Measurements from ENCODE around the gene PRAMEF15. TPM values are rescaled to one million over a fixed set of nuclear protein-coding genes. Genes with fewer than 3 reads are reported as not detected.
"Not testable (repeated sequence)": the region's sequence is repeated elsewhere in the genome, so short reads cannot be mapped to it uniquely, and the experiment has no call there.

Gene PRAMEF15
- not detected for total RNA-seq

DNA sequence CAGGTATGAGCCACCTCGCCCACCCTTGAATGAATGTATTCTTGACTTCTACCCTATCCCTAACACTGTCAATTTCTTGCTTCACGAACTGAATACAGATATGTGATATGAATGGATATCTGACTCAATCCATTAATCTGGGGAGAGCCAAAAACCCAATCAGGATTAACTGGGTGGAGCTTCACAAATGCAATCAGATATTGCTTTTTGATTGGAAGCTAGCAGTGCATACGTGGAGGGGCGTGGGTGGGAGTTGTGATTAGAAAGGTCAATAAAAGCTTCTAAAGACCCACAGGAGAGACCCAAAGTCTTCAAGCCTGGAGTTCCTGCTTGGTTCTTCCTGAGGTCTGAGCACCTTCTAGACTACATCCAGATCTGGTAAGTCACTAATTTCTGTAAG is at the start of gene PRAMEF15:
PRAMEF15 (plus strand) TSS at position 301 of the 400 bp plus-strand sequence. CDS start 2,827 bp downstream, outside the sequence.
- not testable (repeated sequence) for H3K27ac Mint-ChIP-seq; H3K36me3 Mint-ChIP-seq; ATAC-seq; H3K27me3 Mint-ChIP-seq; H3K9me3 Mint-ChIP-seq; H3K4me3 Mint-ChIP-seq; H3K4me1 Mint-ChIP-seq (ENCODE audit: low read depth in 2 of 2); DNase-seq (ENCODE audit: low spot score)

DNA sequence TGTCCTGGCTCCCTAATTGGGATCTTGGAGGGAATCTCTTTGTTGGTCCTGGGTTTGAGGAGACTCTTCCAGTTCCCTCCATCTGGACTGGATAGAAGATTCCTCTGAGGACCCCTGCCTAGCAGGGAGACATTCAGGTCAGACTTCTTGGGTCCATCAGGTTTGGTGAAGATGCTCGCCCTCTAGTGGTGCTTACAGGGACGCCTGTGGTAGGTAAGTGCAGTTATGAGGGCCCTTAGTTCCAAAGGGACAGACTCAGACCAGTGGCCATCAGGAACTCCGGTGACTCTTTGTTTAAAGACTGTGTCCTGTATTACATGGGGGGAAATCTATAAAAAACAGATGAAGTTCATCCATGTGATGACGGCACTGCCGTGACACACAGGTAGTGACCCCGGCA is 38.4 kb upstream of the PRAMEF15 start:
- not testable (repeated sequence) for H3K9me3 Mint-ChIP-seq; H3K27ac Mint-ChIP-seq; DNase-seq (ENCODE audit: low spot score); H3K4me1 Mint-ChIP-seq (ENCODE audit: low read depth in 2 of 2); H3K36me3 Mint-ChIP-seq; H3K4me3 Mint-ChIP-seq; H3K27me3 Mint-ChIP-seq
- peak; percentile 32 to 43 for ATAC-seq

DNA sequence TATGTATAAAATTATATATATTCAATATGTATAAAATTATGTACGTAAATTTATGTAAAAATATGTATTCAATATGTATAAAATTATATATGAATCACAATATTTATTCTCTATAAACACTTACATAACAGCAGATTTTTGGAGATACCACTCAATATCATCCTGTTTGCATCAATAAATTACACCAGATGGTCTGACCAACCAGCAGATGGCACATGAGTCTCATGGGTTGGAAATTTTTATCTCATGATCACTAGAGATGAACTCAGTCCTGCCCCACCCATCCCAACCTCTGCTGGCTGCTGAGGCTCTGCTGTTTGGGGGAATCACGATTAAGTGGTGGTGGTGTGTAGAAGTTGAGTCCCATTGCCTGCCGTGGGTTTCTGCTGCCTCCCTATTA is 35.8 kb upstream of the PRAMEF15 start:
- H3K4me3 Mint-ChIP-seq; DNase-seq (ENCODE audit: low spot score); H3K27me3 Mint-ChIP-seq; H3K9me3 Mint-ChIP-seq; ATAC-seq; H3K4me1 Mint-ChIP-seq (ENCODE audit: low read depth in 2 of 2); H3K36me3 Mint-ChIP-seq; H3K27ac Mint-ChIP-seq: not testable (repeated sequence)

DNA sequence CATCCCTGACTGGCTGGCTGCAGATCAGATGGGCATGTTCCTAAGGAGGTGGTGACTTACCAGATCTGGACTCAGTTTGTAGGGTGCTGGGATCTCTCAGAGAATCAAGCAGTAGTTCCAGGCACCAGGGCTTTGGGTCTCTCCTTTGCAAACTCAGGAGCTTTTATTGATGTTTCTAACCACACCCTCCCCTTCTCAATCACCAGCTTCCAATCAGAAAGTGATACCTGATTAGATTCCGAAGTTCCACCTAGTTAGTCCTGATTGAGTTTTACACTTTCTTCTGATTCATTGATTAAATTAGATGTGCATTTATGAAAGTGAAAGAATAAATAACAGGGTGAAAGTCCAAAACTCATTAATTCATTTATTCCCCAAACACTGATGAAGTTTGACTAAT is 30.3 kb upstream of the PRAMEF15 start, which contains the start of gene PRAMEF8:
PRAMEF8 (minus strand) TSS at position 101 of the 400 bp plus-strand sequence. CDS start 1,046 bp downstream, outside the sequence.
- H3K36me3 Mint-ChIP-seq; H3K27ac Mint-ChIP-seq; ATAC-seq; H3K27me3 Mint-ChIP-seq; H3K4me1 Mint-ChIP-seq (ENCODE audit: low read depth in 2 of 2); DNase-seq (ENCODE audit: low spot score); H3K9me3 Mint-ChIP-seq; H3K4me3 Mint-ChIP-seq: not testable (repeated sequence)

DNA sequence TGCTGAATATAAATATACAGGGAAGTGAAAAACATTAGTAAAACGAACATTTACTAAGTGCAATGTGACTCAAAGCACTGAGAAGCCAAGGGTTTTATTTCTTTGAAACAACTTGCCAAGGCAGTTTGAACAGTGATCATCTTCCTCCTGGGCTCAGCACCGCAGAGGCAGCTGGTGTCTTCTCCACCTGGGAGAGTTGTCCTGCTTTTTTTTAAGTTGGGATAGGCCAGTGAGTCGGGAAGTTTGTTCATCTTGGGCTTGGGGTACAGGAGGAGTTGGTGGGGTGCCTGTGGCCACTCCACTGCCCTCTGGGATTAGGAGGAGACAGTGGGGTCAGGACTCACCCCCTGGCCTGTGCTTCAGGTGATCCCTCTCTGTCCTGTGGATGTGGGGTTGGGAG is 26.4 kb upstream of the PRAMEF15 start:
- H3K36me3 Mint-ChIP-seq; H3K9me3 Mint-ChIP-seq; DNase-seq (ENCODE audit: low spot score); H3K4me3 Mint-ChIP-seq; H3K27ac Mint-ChIP-seq; H3K4me1 Mint-ChIP-seq (ENCODE audit: low read depth in 2 of 2); H3K27me3 Mint-ChIP-seq: not testable (repeated sequence)
- peak in 1 of 2 donors; percentile 60 for ATAC-seq

DNA sequence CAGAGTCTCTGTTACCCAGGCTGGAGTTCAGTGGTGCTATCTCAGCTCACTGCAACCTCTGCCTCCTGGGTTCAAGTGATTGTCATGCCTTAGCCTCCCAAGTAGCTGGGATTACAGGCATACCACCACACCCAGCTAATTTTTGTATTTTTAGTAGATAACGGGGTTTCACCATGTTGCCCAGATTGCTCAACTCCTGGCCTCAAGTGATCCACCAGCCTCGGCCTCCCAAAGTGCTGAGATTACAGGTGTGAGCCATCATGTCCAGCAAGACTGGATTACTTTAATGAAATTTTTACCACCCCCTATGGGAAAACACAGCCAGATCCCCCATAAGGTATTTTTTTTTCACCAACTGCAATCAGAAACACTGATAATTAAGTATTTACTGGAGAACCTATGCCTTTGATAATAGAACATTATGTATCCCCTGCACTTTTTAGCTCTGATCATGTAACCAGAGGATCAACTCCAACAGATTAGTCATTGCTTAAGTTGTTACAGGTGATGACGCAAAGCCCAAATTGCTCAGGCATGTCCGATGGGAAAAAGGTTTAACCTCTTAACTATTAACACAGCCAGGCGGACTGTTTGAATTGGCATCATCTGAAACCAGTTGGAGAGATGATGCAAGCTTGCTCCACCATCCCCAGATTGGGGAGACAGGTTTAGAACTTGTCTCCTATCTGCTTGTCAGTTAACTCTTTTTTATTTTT is 18.0 kb upstream of the PRAMEF15 start:
- ATAC-seq; H3K27ac Mint-ChIP-seq; H3K4me3 Mint-ChIP-seq; H3K9me3 Mint-ChIP-seq; H3K4me1 Mint-ChIP-seq (ENCODE audit: low read depth in 2 of 2); H3K27me3 Mint-ChIP-seq; DNase-seq (ENCODE audit: low spot score); H3K36me3 Mint-ChIP-seq: not testable (repeated sequence)

DNA sequence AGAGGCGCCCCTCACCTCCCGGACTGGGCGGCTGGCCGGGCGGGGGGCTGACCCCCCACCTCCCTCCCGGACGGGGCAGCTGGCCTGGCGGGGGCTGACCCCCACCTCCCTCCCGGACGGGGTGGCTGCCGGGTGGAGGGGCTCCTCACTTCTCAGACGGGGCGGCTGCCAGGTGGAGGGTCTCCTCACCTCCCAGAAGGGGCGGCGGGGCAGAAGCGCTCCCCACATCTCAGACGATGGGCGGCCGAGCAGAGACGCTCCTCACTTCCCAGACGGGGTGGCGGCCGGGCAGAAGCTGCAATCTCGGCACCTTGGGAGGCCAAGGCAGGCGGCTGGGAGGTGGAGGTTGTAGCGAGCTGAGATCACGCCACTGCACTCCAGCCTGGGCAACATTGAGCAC is 16.7 kb upstream of the PRAMEF15 start:
- not testable (repeated sequence) for H3K4me1 Mint-ChIP-seq (ENCODE audit: low read depth in 2 of 2); H3K27ac Mint-ChIP-seq; DNase-seq (ENCODE audit: low spot score); H3K36me3 Mint-ChIP-seq; H3K4me3 Mint-ChIP-seq; H3K27me3 Mint-ChIP-seq; H3K9me3 Mint-ChIP-seq; ATAC-seq

DNA sequence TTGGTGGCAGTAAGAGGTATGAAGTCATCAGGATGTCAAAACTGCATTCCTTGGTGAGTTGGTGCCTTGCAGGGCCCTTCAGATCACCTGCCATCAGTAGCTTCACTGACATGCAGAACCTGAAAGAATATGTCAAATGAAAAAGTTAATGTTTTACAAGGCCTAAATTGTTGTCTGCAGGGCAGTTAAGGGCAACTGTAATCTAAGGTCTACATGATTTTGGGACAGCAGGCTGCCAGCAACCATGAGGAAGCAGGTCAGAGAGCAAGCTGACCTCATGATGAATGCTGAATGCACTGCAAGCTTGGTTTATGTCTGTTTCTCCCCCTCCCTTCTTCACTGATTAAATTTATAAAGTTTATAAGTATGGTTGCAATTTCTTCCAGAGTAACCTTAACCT is 13.2 kb upstream of the PRAMEF15 start:
- not testable (repeated sequence) for H3K9me3 Mint-ChIP-seq; H3K36me3 Mint-ChIP-seq; H3K27me3 Mint-ChIP-seq; ATAC-seq; H3K27ac Mint-ChIP-seq; H3K4me1 Mint-ChIP-seq (ENCODE audit: low read depth in 2 of 2); H3K4me3 Mint-ChIP-seq; DNase-seq (ENCODE audit: low spot score)

DNA sequence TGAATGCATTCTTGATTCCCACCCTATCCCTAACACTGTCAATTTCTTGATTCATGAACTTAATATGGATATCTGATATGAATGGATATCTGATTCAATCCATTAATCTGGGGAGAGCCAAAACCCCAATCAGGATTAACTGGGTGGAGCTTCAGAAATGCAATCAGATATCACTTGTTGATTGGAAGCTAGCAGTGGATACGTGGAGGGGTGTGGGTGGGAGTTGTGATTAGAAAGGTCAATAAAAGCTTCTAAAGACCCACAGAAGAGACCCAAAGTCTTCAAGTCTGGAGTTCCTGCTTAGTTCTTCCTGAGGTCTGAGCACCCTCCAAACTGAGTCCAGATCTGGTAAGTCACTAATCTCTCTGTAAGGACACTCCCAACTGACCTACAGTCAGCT is 12.1 kb upstream of the PRAMEF15 start, which contains the start of gene PRAMEF33:
PRAMEF33 (plus strand) TSS at position 301 of the 400 bp plus-strand sequence. CDS start 2,416 bp downstream, outside the sequence.
- H3K27me3 Mint-ChIP-seq; ATAC-seq; H3K4me3 Mint-ChIP-seq; H3K4me1 Mint-ChIP-seq (ENCODE audit: low read depth in 2 of 2); H3K36me3 Mint-ChIP-seq; H3K9me3 Mint-ChIP-seq; DNase-seq (ENCODE audit: low spot score); H3K27ac Mint-ChIP-seq: not testable (repeated sequence)

DNA sequence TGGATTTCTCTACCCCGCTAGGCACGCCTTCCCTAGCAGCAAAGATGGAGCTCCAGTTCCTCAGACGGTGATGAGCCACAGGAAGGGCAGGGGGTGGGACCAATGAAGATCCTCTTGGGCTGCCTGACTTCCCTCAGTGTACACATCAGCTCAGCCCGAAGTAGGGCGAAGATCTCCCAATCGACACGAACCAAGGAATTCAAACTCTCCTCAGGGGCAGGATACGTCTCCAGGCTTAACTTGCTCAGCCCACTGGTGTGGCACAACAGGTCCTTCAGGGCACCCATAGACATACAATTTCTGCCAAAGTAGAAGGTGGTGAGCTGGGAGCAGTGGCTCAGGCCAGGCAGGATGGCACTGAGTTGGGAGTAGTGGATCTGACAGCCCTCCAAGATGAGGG is 27.1 kb downstream of the PRAMEF15 start:
- H3K27ac Mint-ChIP-seq; DNase-seq (ENCODE audit: low spot score); H3K4me1 Mint-ChIP-seq (ENCODE audit: low read depth in 2 of 2); ATAC-seq; H3K36me3 Mint-ChIP-seq; H3K27me3 Mint-ChIP-seq; H3K4me3 Mint-ChIP-seq; H3K9me3 Mint-ChIP-seq: not testable (repeated sequence)

DNA sequence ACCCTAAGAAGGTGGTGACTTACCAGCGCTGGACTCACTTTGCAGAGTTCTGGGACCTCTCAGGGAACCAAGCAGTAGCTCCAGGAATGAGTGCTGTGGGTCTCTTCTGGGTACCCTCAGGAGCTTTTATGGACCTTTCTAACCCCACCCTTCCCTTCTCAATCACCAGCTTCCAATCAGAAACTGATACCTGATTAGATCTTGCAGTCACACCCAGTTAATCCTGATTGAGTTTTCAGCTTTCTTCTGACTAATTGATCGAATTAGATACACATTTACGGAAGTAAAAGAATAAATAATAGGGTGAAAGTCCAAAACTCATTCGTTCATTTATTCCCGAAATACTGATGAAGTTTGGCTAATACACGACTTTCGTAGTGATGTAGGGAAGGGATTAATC is 31.7 kb downstream of the PRAMEF15 start, which contains the start of gene PRAMEF14:
PRAMEF14 (minus strand) TSS at position 101 of the 400 bp plus-strand sequence. CDS start 1,820 bp downstream, outside the sequence.
- H3K27me3 Mint-ChIP-seq; H3K4me3 Mint-ChIP-seq; DNase-seq (ENCODE audit: low spot score); H3K36me3 Mint-ChIP-seq; H3K4me1 Mint-ChIP-seq (ENCODE audit: low read depth in 2 of 2); H3K27ac Mint-ChIP-seq; ATAC-seq; H3K9me3 Mint-ChIP-seq: not testable (repeated sequence)

DNA sequence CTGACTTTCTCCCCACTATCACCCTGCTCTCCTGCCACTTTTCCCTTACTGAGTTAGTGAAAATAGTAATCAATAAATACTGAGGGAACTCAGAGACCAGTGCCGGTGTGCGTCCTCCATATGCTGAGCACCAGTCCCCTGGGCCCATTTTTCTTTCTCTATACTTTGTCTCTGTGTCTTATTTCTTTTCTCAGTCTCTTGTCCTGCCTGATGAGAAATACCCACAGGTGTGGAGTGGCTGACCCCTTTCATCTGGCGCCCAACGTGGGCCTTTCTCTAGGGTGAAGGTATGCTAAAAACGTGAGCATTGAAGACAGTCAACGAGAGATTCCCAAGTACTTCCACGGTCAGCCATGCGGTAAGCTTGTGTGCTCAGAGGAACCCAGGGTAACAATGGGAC is 38.1 kb downstream of the PRAMEF15 start:
- H3K27ac Mint-ChIP-seq; DNase-seq (ENCODE audit: low spot score); ATAC-seq; H3K27me3 Mint-ChIP-seq; H3K4me3 Mint-ChIP-seq; H3K4me1 Mint-ChIP-seq (ENCODE audit: low read depth in 2 of 2); H3K36me3 Mint-ChIP-seq; H3K9me3 Mint-ChIP-seq: not testable (repeated sequence)

DNA sequence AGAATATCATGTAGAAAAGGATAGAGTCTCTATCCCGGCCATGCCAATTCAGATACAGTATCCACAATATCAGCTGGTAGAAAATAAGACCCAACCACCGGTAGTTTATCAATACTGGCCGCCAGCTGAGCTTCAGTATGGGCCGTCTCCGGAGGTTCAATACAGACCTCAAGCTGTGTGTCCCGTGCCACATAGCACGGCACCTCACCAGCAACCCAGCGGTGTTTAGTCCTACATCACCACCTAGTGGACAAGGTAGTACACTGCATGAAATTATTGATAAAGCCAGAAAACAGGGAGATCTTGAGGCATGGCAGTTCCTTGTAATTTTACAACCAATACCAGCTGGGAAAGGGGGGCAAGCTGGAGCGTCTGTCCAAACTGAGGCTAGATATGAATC is 39.1 kb downstream of the PRAMEF15 start:
- not testable (repeated sequence) for DNase-seq (ENCODE audit: low spot score); H3K36me3 Mint-ChIP-seq; H3K27me3 Mint-ChIP-seq; H3K4me1 Mint-ChIP-seq (ENCODE audit: low read depth in 2 of 2); ATAC-seq; H3K4me3 Mint-ChIP-seq; H3K9me3 Mint-ChIP-seq; H3K27ac Mint-ChIP-seq

DNA sequence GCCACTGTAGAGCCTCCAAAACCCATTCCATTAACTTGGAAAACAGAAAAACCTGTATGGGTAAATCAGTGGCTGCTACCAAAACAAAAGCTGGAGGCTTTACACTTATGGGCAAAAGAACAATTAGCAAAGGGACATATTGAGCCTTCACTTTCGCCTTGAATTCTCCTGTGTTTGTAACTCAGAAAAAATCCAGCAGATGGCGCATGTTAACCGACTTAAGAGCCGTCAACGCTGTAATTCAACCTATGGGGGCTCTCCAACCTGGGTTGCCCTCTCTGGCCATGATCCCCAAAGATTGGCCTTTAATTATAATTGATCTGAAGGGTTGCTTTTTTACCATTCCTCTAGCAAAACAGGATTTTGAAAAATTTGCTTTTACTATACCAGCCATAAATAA is 41.4 kb downstream of the PRAMEF15 start:
- H3K27ac Mint-ChIP-seq; H3K9me3 Mint-ChIP-seq; H3K36me3 Mint-ChIP-seq; H3K4me3 Mint-ChIP-seq; DNase-seq (ENCODE audit: low spot score); ATAC-seq; H3K27me3 Mint-ChIP-seq; H3K4me1 Mint-ChIP-seq (ENCODE audit: low read depth in 2 of 2): not testable (repeated sequence)

DNA sequence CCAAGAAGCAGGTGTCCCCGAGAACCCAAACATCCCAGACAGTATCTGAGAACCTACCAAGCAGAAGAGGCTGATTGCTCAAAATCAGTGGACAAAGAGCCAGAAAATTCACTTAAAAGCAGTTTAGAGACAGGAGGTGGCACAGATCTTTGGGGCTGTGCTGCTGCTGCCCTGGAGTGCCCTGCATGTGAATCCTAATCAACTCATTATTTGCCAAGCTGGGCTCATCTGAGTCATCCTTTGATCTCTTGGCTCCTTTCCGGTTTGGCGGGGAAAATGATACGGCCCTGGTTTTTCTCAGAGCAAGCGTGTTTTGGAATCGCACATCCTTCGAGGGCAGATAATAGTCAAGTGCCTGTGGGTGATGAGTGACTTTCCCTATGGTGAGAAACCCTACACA is 47.0 kb downstream of the PRAMEF15 start:
- H3K4me1 Mint-ChIP-seq (ENCODE audit: low read depth in 2 of 2); H3K27ac Mint-ChIP-seq; H3K9me3 Mint-ChIP-seq; ATAC-seq; H3K27me3 Mint-ChIP-seq; DNase-seq (ENCODE audit: low spot score); H3K36me3 Mint-ChIP-seq; H3K4me3 Mint-ChIP-seq: not testable (repeated sequence)

All from natural killer cell treated with Interleukin-12 subunit alpha and Interleukin-12 subunit beta and Interleukin-15 and Interleukin-18, amount 100 ng/mL, for 72 hours (primary cell).